ENCODE data around the gene STAP1.
"Not testable (repeated sequence)": the region's sequence is repeated elsewhere in the genome, so short reads cannot be mapped to it uniquely, and the experiment has no call there.

The STAP1 gene

GRCh38 chr4:67558493-67558892, at the start of gene STAP1:
STAP1 (plus strand) TSS chr4:67558727; CDS start chr4:67558810, 83 bp downstream.
- no peak for DNase-seq (ENCODE audit: low spot score)

- DNase-seq (ENCODE audit: low spot score) = no peak
Measured at GRCh38 chr4:67512501-67512900, 46.0 kb upstream of the STAP1 start.

GRCh38 chr4:67520141-67520540, 38.4 kb upstream of the STAP1 start:
- DNase-seq (ENCODE audit: low spot score) = no peak

GRCh38 chr4:67521506-67521905, 37.0 kb upstream of the STAP1 start:
- no peak for DNase-seq (ENCODE audit: low spot score)

GRCh38 chr4:67522230-67522629, 36.3 kb upstream of the STAP1 start:
- no peak for DNase-seq (ENCODE audit: low spot score)

- DNase-seq (ENCODE audit: low spot score) = no peak
Measured at GRCh38 chr4:67522851-67523671, 35.5 kb upstream of the STAP1 start.

- not testable (repeated sequence) for DNase-seq (ENCODE audit: low spot score)
Measured at GRCh38 chr4:67524140-67524539, 34.4 kb upstream of the STAP1 start.

- DNase-seq (ENCODE audit: low spot score) = no peak
Measured at GRCh38 chr4:67531379-67531962, 27.1 kb upstream of the STAP1 start.

GRCh38 chr4:67532397-67532796, 26.1 kb upstream of the STAP1 start:
- not testable (repeated sequence) for DNase-seq (ENCODE audit: low spot score)

- no peak for DNase-seq (ENCODE audit: low spot score)
Measured at GRCh38 chr4:67533112-67533511, 25.4 kb upstream of the STAP1 start.

GRCh38 chr4:67535280-67535840, 23.2 kb upstream of the STAP1 start:
- no peak for DNase-seq (ENCODE audit: low spot score)

- no peak for DNase-seq (ENCODE audit: low spot score)
Measured at GRCh38 chr4:67539830-67540229, 18.7 kb upstream of the STAP1 start.

- no peak for DNase-seq (ENCODE audit: low spot score)
Measured at GRCh38 chr4:67542076-67542475, 16.5 kb upstream of the STAP1 start.

- peak; percentile 98 for DNase-seq (ENCODE audit: low spot score)
Measured at GRCh38 chr4:67545199-67546003, 13.1 kb upstream of the STAP1 start, which contains the start of gene CENPC. CENPC (minus strand) TSS chr4:67545503; CDS start chr4:67545355, 148 bp downstream.

- no peak for DNase-seq (ENCODE audit: low spot score)
Measured at GRCh38 chr4:67546004-67546356, 12.5 kb upstream of the STAP1 start.

GRCh38 chr4:67546971-67547370, 11.6 kb upstream of the STAP1 start:
- no peak for DNase-seq (ENCODE audit: low spot score)

GRCh38 chr4:67549123-67549522, 9.4 kb upstream of the STAP1 start:
- DNase-seq (ENCODE audit: low spot score) = no peak

GRCh38 chr4:67550451-67550850, 8.1 kb upstream of the STAP1 start:
- DNase-seq (ENCODE audit: low spot score) = no peak

GRCh38 chr4:67550857-67551256, 7.7 kb upstream of the STAP1 start:
- DNase-seq (ENCODE audit: low spot score) = no peak

GRCh38 chr4:67552146-67552792, 6.3 kb upstream of the STAP1 start:
- not testable (repeated sequence) for DNase-seq (ENCODE audit: low spot score)

- DNase-seq (ENCODE audit: low spot score) = no peak
Measured at GRCh38 chr4:67554096-67554495, 4.4 kb upstream of the STAP1 start.

GRCh38 chr4:67555447-67555846, 3.1 kb upstream of the STAP1 start:
- no peak for DNase-seq (ENCODE audit: low spot score)

All from AG20443 (cell line).